Measurements from ENCODE around the gene FAM20A.

The FAM20A gene

DNA sequence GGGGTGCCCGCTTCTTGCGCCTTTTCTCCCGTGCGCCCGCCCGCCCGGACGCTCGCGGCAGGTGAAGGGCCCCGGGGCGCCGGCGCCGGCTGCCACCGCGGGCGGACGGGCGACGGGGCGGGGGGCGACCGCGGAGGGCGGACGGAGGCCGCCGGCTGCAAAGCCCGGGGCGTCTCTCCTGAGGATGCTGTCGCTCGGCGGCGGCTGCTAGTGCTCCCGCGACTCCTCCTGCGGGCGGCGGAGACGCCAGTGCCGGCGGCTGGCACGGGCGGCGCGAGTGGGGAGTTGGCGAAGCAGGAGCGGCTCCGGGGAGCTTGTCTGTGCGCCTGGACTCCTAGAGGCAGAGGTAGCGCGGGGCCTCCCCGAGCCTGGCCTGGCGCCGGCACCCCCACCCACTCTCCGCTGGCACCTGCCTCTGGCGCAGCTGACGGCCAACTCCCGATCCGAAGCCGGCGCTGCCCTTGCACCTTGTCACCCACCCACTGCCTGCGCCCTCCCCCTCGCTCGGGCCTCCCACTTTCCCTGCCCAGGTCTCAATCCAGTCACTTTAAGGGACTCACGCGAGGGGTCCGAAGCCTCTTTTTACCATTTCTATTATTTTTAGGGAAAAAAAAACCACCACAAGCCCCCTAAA is at the start of gene FAM20A:
Gene FAM20A, minus strand, starts transcription at position 437 of the 634 bp plus-strand sequence. CDS start 701 bp downstream, outside the sequence.
- peak within 1 kb of the TSS; percentile 34 for H3K4me3 ChIP-seq (ENCODE audit: low read length)
- DNase-seq (ENCODE audit: low read depth): peak; percentile 18
- TF ChIP-seq CTCF (IDR thresholded peaks at IDR 0.05; ENCODE audit: insufficient read depth, low read depth, low read length, missing control alignments): no peak

DNA sequence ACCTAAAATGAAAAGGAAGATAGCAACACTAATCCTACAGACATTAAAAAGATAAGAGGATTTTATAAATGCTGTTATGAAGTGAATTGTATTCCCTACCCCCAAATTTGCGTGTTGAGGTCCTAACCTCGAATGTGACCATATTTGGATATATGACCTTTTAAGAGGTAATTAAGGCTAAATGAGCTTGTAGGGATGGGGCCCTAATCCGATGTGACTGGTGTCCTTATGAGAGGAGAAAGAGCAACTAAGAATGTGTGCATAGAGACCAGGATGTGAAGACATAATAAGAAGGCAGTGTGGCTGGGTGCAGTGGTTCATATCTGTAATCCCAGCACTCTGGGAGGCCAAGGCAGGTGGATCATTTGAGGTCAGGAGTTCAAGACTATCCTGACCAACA is 48.2 kb upstream of the FAM20A start:
- no peak for DNase-seq (ENCODE audit: low read depth)
- no peak overlapping the region for H3K4me3 ChIP-seq (ENCODE audit: low read length)
- no peak for TF ChIP-seq CTCF (IDR thresholded peaks at IDR 0.05; ENCODE audit: insufficient read depth, low read depth, low read length, missing control alignments)

GRCh38 chr17:68646626-68647526 is 45.7 kb upstream of the FAM20A start:
- no peak for TF ChIP-seq CTCF (IDR thresholded peaks at IDR 0.05; ENCODE audit: insufficient read depth, low read depth, low read length, missing control alignments)
- DNase-seq (ENCODE audit: low read depth): no peak
- H3K4me3 ChIP-seq (ENCODE audit: low read length): no peak overlapping the region

DNA sequence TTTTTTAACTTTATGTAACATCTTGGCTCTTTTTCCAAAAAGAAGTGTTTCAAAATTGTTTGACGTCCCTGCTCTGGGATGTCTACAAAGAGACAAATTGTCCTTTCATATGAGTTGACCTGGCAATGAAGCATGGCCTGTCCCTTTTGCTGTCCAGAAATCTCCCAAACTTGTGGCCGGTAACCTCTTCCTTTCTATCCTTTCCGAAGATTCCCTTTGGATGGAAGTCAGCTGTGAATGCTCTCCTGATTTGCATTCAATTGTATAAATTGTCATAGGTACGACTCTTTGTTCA is 40.9 kb upstream of the FAM20A start:
- no peak for DNase-seq (ENCODE audit: low read depth)

DNA sequence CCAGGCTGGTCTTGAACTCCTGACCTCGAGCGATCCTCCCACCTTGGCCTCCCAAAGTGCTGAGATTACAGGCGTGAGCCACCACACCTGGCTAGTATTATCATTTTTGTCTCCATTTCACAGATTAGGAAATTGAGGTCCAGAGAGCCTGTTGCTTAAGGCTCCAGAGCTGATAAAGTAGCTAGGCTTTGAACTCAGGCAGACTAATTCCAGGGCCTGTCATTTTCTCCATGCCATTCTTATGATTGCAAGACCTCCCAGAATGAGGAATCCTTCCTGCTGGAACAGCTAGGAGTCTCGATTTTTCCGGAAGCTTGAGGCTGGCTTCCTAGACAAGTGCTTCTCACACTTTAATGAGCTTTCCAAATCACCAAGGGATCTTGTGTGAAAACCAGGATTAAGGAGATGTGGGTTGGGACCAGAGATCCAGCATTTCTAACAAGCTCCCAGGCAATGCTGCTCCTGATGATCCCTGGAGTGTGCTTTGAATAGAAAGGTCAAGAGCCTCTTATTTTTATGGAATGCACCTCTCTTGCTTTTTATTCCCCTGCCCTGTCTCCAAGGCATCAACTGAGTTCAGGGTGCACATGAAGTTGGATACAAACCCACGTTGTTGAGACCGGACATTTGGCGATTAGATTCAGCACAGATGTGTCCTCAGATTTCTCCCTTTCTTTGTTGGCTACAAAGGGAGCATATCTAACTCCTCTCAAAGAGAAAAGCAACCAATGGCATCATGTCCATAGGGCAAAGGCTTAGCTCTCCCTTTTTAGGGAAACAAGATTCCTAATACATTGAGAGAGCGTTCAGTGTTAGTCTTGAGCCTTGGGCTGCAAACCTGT is 40.3 kb upstream of the FAM20A start:
- DNase-seq (ENCODE audit: low read depth): no peak
- no peak overlapping the region for H3K4me3 ChIP-seq (ENCODE audit: low read length)
- no peak for TF ChIP-seq CTCF (IDR thresholded peaks at IDR 0.05; ENCODE audit: insufficient read depth, low read depth, low read length, missing control alignments)

More for the DNA sequence above, 40.9 kb upstream of the FAM20A start:
- TF ChIP-seq CTCF (IDR thresholded peaks at IDR 0.05; ENCODE audit: insufficient read depth, low read depth, low read length, missing control alignments): no peak
- no peak overlapping the region for H3K4me3 ChIP-seq (ENCODE audit: low read length)

- no peak for TF ChIP-seq CTCF (IDR thresholded peaks at IDR 0.05; ENCODE audit: insufficient read depth, low read depth, low read length, missing control alignments)
- no peak for DNase-seq (ENCODE audit: low read depth)
- H3K4me3 ChIP-seq (ENCODE audit: low read length): no peak overlapping the region
Measured at GRCh38 chr17:68640242-68640989, 39.2 kb upstream of the FAM20A start.
